Gastrocnemius medialis (tissue), 4 donors: ENCODE measurements around the gene UBQLN4. TPM values are rescaled to one million over a fixed set of nuclear protein-coding genes. Genes with fewer than 3 reads are reported as not detected.
"Not testable (repeated sequence)": the region's sequence is repeated elsewhere in the genome, so short reads cannot be mapped to it uniquely, and the experiment has no call there.

Source experiments
- ATAC-seq, 2 donors: fragments of 150-250 bp; one replicate each; pipeline ENCODE4 v1.9.1; 2016
- DNase-seq, 2 donors: peaks; one replicate each; pipeline ENCODE4 v3.0.0-alpha.2; 2019
- H3K27ac ChIP-seq, 4 donors: fragments of 200-600 bp; sonication (generic); 1 replicate in 1 of 4; 2 replicates in 3 of 4; pipeline ENCODE4 v1.5.1; 2016 to 2018; ENCODE audit warnings: mild to moderate bottlenecking in 2 of 4, moderate library complexity in 1 of 4
- H3K27me3 ChIP-seq, 3 donors: fragments of 200-600 bp; sonication (generic) in 2 of 3; 1 replicate in 1 of 3; 2 replicates in 2 of 3; pipeline versions ENCODE4 v1.5.1 to v1.6.0; 2016 to 2019; ENCODE audit warnings: mild to moderate bottlenecking in 1 of 3, moderate library complexity in 1 of 3
- H3K36me3 ChIP-seq, 2 donors: fragments of 200-600 bp; sonication (generic) in 1 of 2; one replicate each; pipeline ENCODE4 v1.5.1; 2017 to 2018
- H3K4me1 ChIP-seq, 2 donors: fragments of 200-600 bp; sonication (generic) in 1 of 2; one replicate each; pipeline ENCODE4 v1.5.1; 2016 to 2017; ENCODE audit warnings: mild to moderate bottlenecking in 2 of 2
- H3K4me3 ChIP-seq, 4 donors: fragments of 200-600 bp; sonication (generic) in 3 of 4; 1 replicate in 1 of 4; 2 replicates in 3 of 4; pipeline ENCODE4 v1.5.1; 2016 to 2019; ENCODE audit warnings: mild to moderate bottlenecking in 2 of 4
- H3K9me3 ChIP-seq, 3 donors: fragments of 200-600 bp; sonication (generic) in 2 of 3; 1 replicate in 1 of 3; 2 replicates in 2 of 3; pipeline ENCODE4 v1.5.1; 2016 to 2019
- POLR2A ChIP-seq, 2 donors: fragments of 450-650 bp; IDR thresholded peaks; one replicate each; pipeline ENCODE4 v1.6.1; 2017; ENCODE audit warnings: antibody characterized with exemption in 2 of 2, mild to moderate bottlenecking in 2 of 2, moderate library complexity in 2 of 2
- in situ Hi-C, 4 donors: fragments of 200-750 bp; cut with MboI; loops; one replicate each; pipeline versions ENCODE4 v1.15.0 to v1.8.0; 2017; ENCODE audit warnings: low sequenced_read_pairs in 4 of 4
- intact Hi-C: fragments of 100-400 bp; cut with DNase I; formaldehyde crosslinking; loops from one replicate; pipeline ENCODE4 v1.15.1; 2023; ENCODE audit warnings: low total_unique reads
- total RNA-seq, 4 donors: library from RNA; depleted of rRNA; stranded (reverse); fragments of >200 nt; gene quantifications; one replicate each; pipeline versions ENCODE4 v1.1.0 to v1.2.3, GENCODE V29; 2016
- TF ChIP-seq, protein P1 (sequence below), 5 experiments: fragments of 450-650 bp in 3 of 5; fragments of 200-600 bp in 2 of 5; sonication (generic) in 2 of 5; IDR thresholded peaks in 4 of 5; conservative IDR thresholded peaks in 1 of 5; 1 replicate in 4 of 5; 2 replicates in 1 of 5; pipeline ENCODE4 v1.5.1; 2016 to 2019; ENCODE audit warnings: antibody characterized with exemption in 5 of 5, mild to moderate bottlenecking in 3 of 5, moderate library complexity in 3 of 5

UBQLN4 gene
- total RNA-seq, 4 donors from 2014 or later: 42.3 to 60.1 (median 46.0) TPM

- no peak overlapping the region for H3K4me3 ChIP-seq
- no peak overlapping the region for H3K27ac ChIP-seq
- DNase-seq (no peak), ATAC-seq (no peak)
- no peaks in the 10 kb centered on the region for H3K27me3 ChIP-seq
- in situ Hi-C loops: no loop called here
- no peaks in the 10 kb centered on the region for H3K4me1 ChIP-seq
- no peak for TF ChIP-seq POLR2A (IDR thresholded peaks at IDR 0.05)
- TF ChIP-seq, protein P1, sequence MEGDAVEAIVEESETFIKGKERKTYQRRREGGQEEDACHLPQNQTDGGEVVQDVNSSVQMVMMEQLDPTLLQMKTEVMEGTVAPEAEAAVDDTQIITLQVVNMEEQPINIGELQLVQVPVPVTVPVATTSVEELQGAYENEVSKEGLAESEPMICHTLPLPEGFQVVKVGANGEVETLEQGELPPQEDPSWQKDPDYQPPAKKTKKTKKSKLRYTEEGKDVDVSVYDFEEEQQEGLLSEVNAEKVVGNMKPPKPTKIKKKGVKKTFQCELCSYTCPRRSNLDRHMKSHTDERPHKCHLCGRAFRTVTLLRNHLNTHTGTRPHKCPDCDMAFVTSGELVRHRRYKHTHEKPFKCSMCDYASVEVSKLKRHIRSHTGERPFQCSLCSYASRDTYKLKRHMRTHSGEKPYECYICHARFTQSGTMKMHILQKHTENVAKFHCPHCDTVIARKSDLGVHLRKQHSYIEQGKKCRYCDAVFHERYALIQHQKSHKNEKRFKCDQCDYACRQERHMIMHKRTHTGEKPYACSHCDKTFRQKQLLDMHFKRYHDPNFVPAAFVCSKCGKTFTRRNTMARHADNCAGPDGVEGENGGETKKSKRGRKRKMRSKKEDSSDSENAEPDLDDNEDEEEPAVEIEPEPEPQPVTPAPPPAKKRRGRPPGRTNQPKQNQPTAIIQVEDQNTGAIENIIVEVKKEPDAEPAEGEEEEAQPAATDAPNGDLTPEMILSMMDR (IDR thresholded peaks at IDR 0.05 in 4 of 5, conservative IDR thresholded peaks at IDR 0.05 in 1 of 5): no peak
- peaks cover 0 to 71% of the 10 kb centered on the region in 2 donors for H3K36me3 ChIP-seq
- no peaks in the 10 kb centered on the region for H3K9me3 ChIP-seq
- intact Hi-C loops: no loop called here
These were observed 8.5 kb downstream of the UBQLN4 start for GRCh38 chr1:156045076-156045475.

DNA sequence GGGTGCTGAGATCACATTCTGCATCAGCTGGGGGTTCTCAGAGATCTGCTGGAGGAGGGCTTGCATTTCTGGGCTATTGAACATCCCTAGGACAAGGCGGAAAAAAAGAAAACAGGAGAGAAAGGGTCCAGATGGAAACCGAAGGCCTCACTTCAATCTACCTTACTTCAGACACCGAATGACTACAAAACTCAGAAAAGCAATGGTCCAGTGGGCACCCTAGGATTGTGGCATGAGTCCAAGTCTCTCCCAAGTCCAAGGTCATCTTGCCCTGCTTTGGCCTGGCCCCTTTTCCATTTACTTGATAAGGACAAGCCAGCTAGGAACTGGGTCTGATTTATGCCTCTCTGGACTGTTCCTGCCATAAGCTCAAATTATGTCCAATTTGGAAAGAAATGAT, 10.8 kb downstream of the UBQLN4 start:
- peaks cover 0 to 70% of the 10 kb centered on the region in 2 donors for H3K36me3 ChIP-seq
- no peaks in the 10 kb centered on the region for H3K4me1 ChIP-seq
- in situ Hi-C loops (no loop called here), intact Hi-C loops (no loop called here)
- no peak for TF ChIP-seq POLR2A (IDR thresholded peaks at IDR 0.05)
- TF ChIP-seq, protein P1 (IDR thresholded peaks at IDR 0.05 in 4 of 5, conservative IDR thresholded peaks at IDR 0.05 in 1 of 5): no peak
- H3K9me3 ChIP-seq: no peaks in the 10 kb centered on the region
- no peak overlapping the region for H3K4me3 ChIP-seq
- DNase-seq (no peak), ATAC-seq (no peak)
- H3K27me3 ChIP-seq: no peaks in the 10 kb centered on the region
- H3K27ac ChIP-seq: no peak overlapping the region

DNA sequence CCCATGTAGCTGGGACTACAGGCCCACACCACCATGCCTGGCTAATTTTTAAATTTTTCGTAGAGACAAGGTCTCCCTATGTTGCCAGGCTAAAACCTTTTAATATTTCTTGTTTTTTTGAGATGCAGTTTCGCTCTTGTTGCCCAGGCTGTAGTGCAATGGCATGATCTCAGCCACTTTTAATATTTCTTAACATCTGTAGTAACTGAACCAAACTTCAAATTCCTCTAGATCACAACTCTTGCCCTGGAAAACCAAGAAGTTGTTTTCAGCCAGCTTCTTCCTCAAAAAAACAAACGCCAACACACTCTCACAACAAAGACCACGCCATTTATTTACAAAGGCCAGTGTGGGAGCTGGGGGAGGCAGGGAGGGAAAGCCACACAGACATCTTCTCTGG, 18.6 kb downstream of the UBQLN4 start:
- peaks cover 0 to 32% of the 10 kb centered on the region in 2 donors for H3K36me3 ChIP-seq
- H3K27ac ChIP-seq, H3K9me3 ChIP-seq, ATAC-seq, H3K4me3 ChIP-seq, H3K27me3 ChIP-seq, H3K4me1 ChIP-seq, DNase-seq, in situ Hi-C loops, intact Hi-C loops: not testable (repeated sequence)

DNA sequence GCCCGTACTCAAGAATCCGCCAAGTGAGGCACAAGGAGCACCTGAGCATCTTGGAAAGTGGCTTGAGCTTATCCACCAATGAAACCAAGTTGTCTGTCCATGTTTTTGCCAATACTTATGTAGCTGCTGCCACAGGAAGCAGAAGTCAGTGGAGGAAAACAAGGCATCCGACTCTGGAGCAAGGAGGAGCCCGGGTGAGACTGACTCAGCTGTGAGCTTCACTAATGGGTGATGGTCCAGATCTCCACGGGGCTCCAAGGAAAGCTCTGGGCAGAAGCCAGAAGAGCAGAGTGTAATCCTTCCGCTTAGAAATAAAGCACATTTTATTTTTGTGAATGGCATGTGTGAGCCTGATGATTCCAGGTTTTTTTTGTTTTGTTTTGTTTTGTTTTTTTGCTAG, 20.6 kb downstream of the UBQLN4 start:
- Histone ChIP-seq H3K27me3 (no peaks in the 10 kb centered on the region), H3K36me3 (peaks cover 0 to 14% of the 10 kb centered on the region in 2 donors), H3K9me3 (no peaks in the 10 kb centered on the region), H3K4me3 (no peak overlapping the region), H3K4me1 (no peaks in the 10 kb centered on the region), H3K27ac (no peak overlapping the region)
- TF ChIP-seq POLR2A (IDR thresholded peaks at IDR 0.05): no peak
- TF ChIP-seq, protein P1 (IDR thresholded peaks at IDR 0.05 in 4 of 5, conservative IDR thresholded peaks at IDR 0.05 in 1 of 5): no peak
- ATAC-seq (no peak), DNase-seq (no peak)
- in situ Hi-C loops (no loop called here), intact Hi-C loops (no loop called here)

DNA sequence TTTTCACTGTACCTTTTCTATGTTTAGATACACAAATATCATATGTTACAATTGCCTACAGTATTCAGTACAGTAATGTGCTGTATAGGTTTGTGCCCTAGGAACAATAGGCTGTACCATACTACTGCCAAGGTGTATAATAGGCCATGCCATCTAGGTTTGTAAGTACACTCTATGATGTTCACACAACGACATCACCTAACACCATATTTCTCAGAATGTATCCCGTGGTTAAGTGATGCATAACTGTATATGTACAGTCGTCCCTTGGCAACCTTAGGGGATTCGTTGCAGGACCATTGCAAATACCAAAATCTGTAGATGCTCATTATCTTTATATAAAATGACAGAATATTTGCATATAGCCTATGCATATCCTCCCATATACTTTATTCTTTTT, 27.0 kb downstream of the UBQLN4 start:
- H3K4me3 ChIP-seq: no peak overlapping the region
- no peaks in the 10 kb centered on the region for H3K27me3 ChIP-seq
- intact Hi-C loops: no loop called here
- ATAC-seq (no peak), DNase-seq (no peak)
- no peak for TF ChIP-seq POLR2A (IDR thresholded peaks at IDR 0.05)
- TF ChIP-seq, protein P1 (IDR thresholded peaks at IDR 0.05 in 4 of 5, conservative IDR thresholded peaks at IDR 0.05 in 1 of 5): no peak
- no peaks in the 10 kb centered on the region for H3K36me3 ChIP-seq
- no peak overlapping the region for H3K27ac ChIP-seq
- no peaks in the 10 kb centered on the region for H3K4me1 ChIP-seq
- no peaks in the 10 kb centered on the region for H3K9me3 ChIP-seq
- in situ Hi-C loops: no loop called here
